ENCODE results near the gene IL17D.
A peak's percentile ranks its signal among the peaks of the same experiment; 100 is the strongest.

Gene IL17D

DNA sequence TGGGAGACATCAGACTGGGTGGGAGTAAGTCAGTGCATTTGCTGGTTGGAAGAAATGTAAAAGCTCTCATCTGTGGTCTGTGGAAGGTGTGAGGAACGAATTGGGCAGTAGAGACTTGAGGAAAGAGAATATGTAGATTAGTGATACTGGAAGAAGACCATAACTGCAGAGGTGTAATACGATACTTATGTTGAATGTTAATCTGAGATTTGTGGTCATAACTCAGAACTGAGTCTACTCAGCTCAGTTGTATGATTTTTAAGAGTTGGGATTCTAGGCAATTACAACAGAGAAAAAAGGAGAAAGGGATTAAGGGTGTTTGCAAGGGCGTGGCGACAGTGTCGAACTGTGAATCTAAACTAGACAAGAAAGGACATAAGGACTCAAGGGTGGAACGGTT lies 3.2 kb upstream of the IL17D start:
- Histone ChIP-seq H3K9ac (ENCODE audit: low read length) (no peak overlapping the region), H3K27ac (ENCODE audit: low read length) (no peak overlapping the region), H3K79me2 (ENCODE audit: low read length) (no peaks in the 10 kb centered on the region), H3K4me1 (ENCODE audit: low read length) (peaks cover 13% of the 10 kb centered on the region), H3K27me3 (ENCODE audit: low read depth, low read length) (no peaks in the 10 kb centered on the region), H2AFZ (ENCODE audit: low read depth, low read length) (no peak overlapping the region), H4K20me1 (ENCODE audit: insufficient read depth, low read length) (no peaks in the 10 kb centered on the region), H3K9me3 (ENCODE audit: insufficient read depth, low read length) (no peaks in the 10 kb centered on the region), H3K4me3 (ENCODE audit: low read length) (no peak overlapping the region), H3K4me2 (ENCODE audit: low read length) (no peak overlapping the region), H3K36me3 (replicated peaks; ENCODE audit: low read depth, low read length) (no peaks in the 10 kb centered on the region)
- TF ChIP-seq, protein P1, sequence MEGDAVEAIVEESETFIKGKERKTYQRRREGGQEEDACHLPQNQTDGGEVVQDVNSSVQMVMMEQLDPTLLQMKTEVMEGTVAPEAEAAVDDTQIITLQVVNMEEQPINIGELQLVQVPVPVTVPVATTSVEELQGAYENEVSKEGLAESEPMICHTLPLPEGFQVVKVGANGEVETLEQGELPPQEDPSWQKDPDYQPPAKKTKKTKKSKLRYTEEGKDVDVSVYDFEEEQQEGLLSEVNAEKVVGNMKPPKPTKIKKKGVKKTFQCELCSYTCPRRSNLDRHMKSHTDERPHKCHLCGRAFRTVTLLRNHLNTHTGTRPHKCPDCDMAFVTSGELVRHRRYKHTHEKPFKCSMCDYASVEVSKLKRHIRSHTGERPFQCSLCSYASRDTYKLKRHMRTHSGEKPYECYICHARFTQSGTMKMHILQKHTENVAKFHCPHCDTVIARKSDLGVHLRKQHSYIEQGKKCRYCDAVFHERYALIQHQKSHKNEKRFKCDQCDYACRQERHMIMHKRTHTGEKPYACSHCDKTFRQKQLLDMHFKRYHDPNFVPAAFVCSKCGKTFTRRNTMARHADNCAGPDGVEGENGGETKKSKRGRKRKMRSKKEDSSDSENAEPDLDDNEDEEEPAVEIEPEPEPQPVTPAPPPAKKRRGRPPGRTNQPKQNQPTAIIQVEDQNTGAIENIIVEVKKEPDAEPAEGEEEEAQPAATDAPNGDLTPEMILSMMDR (IDR thresholded peaks at IDR 0.05; ENCODE audit: low read depth, low read length): no peak
- no peak for TF ChIP-seq EZH2phosphoT487 (IDR thresholded peaks at IDR 0.05; ENCODE audit: low read depth)

DNA sequence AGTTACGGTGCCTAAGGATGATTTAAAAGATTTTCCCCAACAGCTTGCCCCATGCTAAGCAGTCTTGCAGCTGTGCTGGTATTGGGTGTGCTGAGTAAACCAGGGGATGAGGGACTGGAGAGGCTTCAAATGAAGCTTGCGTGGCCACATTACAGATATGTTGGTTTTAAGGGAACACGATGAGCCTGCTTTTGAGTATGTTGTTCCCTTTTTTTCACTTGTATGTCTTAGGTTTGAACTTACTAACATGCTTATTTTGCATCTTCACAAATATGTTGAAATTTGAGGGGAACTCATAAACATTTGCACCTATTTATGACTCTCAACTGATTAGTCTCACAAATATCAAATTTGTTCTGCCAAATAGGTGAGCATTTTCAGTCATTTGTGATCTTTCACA lies 2.0 kb upstream of the IL17D start:
- TF ChIP-seq, protein P1 (IDR thresholded peaks at IDR 0.05; ENCODE audit: low read depth, low read length): no peak
- no peak for TF ChIP-seq EZH2phosphoT487 (IDR thresholded peaks at IDR 0.05; ENCODE audit: low read depth)

DNA sequence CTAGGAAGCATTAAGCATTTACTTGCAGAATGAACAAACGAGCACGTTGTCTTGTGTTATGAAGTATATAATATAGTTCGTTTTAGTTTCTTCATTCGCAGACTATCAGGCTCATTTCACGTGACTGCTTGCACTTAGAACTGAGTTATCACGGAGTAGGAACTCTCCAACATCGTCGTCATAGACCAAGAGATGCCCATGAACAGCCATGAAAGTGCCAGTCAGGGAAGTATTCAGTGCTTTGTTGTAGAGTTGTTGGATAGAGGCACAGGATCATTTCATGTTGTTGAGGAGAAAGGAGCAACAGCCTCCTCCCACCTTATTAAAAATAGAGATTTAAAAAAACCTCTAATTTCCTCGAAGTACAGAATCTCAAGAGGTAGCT lies 977 bp upstream of the IL17D start:
- H3K27ac ChIP-seq (ENCODE audit: low read length): no peak overlapping the region
- H4K20me1 ChIP-seq (ENCODE audit: insufficient read depth, low read length): no peaks in the 10 kb centered on the region
- H3K36me3 ChIP-seq (replicated peaks; ENCODE audit: low read depth, low read length): no peaks in the 10 kb centered on the region
- H2AFZ ChIP-seq (ENCODE audit: low read depth, low read length): peak overlapping the region; percentile 89
- TF ChIP-seq, protein P1 (IDR thresholded peaks at IDR 0.05; ENCODE audit: low read depth, low read length): no peak
- TF ChIP-seq EZH2phosphoT487 (IDR thresholded peaks at IDR 0.05; ENCODE audit: low read depth): no peak
- peak overlapping the region; percentile 79 for H3K9ac ChIP-seq (ENCODE audit: low read length)
- H3K4me3 ChIP-seq (ENCODE audit: low read length): peak overlapping the region; percentile 92
- peaks cover 13% of the 10 kb centered on the region for H3K4me1 ChIP-seq (ENCODE audit: low read length)
- H3K27me3 ChIP-seq (ENCODE audit: low read depth, low read length): no peaks in the 10 kb centered on the region
- no peaks in the 10 kb centered on the region for H3K79me2 ChIP-seq (ENCODE audit: low read length)
- H3K4me2 ChIP-seq (ENCODE audit: low read length): peak overlapping the region; percentile 81
- H3K9me3 ChIP-seq (ENCODE audit: insufficient read depth, low read length): no peaks in the 10 kb centered on the region

More for the DNA sequence above, 2.0 kb upstream of the IL17D start:
- H3K9ac ChIP-seq (ENCODE audit: low read length): no peak overlapping the region
- no peak overlapping the region for H2AFZ ChIP-seq (ENCODE audit: low read depth, low read length)
- no peaks in the 10 kb centered on the region for H3K79me2 ChIP-seq (ENCODE audit: low read length)
- no peaks in the 10 kb centered on the region for H3K36me3 ChIP-seq (replicated peaks; ENCODE audit: low read depth, low read length)
- peaks cover 13% of the 10 kb centered on the region for H3K4me1 ChIP-seq (ENCODE audit: low read length)
- no peak overlapping the region for H3K4me3 ChIP-seq (ENCODE audit: low read length)
- H3K27me3 ChIP-seq (ENCODE audit: low read depth, low read length): no peaks in the 10 kb centered on the region
- peak overlapping the region; percentile 81 for H3K4me2 ChIP-seq (ENCODE audit: low read length)
- H4K20me1 ChIP-seq (ENCODE audit: insufficient read depth, low read length): no peaks in the 10 kb centered on the region
- H3K9me3 ChIP-seq (ENCODE audit: insufficient read depth, low read length): no peaks in the 10 kb centered on the region
- no peak overlapping the region for H3K27ac ChIP-seq (ENCODE audit: low read length)

DNA sequence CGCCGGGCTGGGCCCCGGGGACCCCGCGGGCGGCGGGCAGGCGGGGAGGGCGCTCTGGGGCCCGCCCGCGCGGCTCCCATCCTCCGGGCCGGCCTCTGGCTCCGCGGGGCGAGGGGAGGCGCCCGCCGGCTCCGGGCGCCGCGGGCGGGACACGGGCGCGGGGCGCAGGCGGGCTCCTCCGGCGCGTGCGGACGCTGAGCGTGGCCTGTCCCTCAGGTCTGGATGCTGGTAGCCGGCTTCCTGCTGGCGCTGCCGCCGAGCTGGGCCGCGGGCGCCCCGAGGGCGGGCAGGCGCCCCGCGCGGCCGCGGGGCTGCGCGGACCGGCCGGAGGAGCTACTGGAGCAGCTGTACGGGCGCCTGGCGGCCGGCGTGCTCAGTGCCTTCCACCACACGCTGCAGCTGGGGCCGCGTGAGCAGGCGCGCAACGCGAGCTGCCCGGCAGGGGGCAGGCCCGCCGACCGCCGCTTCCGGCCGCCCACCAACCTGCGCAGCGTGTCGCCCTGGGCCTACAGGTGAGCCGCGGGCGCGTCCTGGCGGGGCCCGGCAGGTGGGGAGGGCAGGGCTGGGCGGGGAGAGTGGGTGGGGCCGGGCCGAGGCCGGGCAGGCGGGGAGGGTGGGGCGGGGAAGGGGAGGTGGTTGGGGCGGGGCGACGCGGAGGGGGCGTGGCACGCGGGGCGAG lies 420 bp downstream of the IL17D start:
- no peak overlapping the region for H2AFZ ChIP-seq (ENCODE audit: low read depth, low read length)

More for the DNA sequence above, 420 bp downstream of the IL17D start:
- Histone ChIP-seq H3K79me2 (ENCODE audit: low read length) (no peaks in the 10 kb centered on the region), H3K9ac (ENCODE audit: low read length) (no peak overlapping the region; the same call in 1 of the 2 replicates), H3K4me1 (ENCODE audit: low read length) (peaks cover 13% of the 10 kb centered on the region), H3K27me3 (ENCODE audit: low read depth, low read length) (no peaks in the 10 kb centered on the region), H3K4me3 (ENCODE audit: low read length) (peak overlapping the region; percentile 81), H3K36me3 (replicated peaks; ENCODE audit: low read depth, low read length) (no peaks in the 10 kb centered on the region), H3K4me2 (ENCODE audit: low read length) (peak overlapping the region; percentile 47; the same call in 1 of the 2 replicates), H4K20me1 (ENCODE audit: insufficient read depth, low read length) (no peaks in the 10 kb centered on the region), H3K27ac (ENCODE audit: low read length) (no peak overlapping the region), H3K9me3 (ENCODE audit: insufficient read depth, low read length) (no peaks in the 10 kb centered on the region)
- TF ChIP-seq, protein P1 (IDR thresholded peaks at IDR 0.05; ENCODE audit: low read depth, low read length): peak; percentile 39
- no peak for TF ChIP-seq EZH2phosphoT487 (IDR thresholded peaks at IDR 0.05; ENCODE audit: low read depth)

Measured in OCI-LY3 (cell line).